GM18520 (cell line): ENCODE data around the gene SMAD9.

Experiments
- ATAC-seq: cut with Tn5 transposase; IDR thresholded peaks from one replicate; pipeline ENCODE4 v1.9.1; 2021; ENCODE audit not compliant: unreplicated experiment

The SMAD9 gene

DNA sequence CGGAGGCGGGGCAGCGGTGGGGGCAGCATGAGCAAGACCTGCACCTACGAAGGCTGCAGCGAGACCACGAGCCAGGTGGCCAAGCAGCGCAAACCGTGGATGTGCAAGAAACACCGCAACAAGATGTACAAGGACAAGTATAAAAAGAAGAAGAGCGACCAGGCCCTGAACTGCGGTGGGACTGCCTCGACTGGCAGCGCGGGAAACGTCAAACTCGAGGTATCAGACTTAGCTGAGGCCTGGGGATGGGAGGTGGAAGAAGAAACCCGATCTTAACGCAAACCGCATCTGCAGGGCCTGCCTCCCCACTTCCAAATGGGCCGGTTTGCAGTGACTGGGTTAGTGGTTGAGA, 100.3 kb downstream of the SMAD9 start:
- no peak for ATAC-seq

DNA sequence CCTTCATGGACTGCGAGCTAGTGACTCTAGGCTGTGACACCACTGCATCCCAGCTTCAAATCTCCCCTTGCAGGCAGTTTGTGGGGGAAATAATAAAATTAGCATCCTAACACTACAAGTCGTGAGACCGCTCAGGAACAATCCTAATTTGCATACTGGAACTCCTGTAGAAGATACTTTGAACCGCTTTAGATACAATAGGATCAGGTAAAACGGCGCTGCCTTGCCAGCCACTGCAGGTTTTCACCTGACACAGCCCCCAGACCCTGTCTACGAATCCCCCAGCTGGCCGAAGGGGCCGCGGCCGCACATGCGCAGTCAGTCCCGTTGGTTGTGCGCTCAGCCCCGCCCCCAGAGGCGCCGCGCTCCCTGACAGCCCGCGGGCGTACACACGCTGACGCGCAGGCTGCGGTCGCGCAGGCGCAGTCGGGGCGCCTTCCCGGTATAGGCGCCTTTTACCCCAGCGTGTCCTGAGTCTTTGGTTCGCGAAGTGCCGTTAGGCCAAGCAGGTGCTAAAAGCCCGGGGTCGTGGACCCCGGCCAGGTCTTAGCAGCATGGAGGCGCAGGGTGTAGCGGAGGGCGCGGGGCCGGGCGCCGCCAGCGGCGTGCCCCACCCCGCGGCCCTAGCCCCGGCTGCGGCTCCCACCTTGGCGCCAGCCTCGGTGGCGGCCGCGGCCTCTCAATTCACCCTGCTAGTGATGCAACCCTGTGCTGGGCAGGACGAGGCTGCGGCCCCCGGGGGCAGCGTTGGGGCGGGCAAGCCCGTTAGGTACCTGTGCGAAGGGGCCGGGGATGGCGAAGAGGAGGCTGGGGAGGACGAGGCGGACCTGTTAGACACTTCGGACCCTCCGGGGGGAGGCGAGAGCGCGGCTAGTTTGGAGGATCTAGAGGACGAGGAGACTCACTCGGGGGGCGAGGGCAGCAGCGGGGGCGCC, 101.0 kb downstream of the SMAD9 start, which contains the start of gene RFXAP:
TSS of gene RFXAP (plus strand) at position 419 of the 935 bp plus-strand sequence. CDS start at position 555, 136 bp downstream.
- ATAC-seq: peak; percentile 88

DNA sequence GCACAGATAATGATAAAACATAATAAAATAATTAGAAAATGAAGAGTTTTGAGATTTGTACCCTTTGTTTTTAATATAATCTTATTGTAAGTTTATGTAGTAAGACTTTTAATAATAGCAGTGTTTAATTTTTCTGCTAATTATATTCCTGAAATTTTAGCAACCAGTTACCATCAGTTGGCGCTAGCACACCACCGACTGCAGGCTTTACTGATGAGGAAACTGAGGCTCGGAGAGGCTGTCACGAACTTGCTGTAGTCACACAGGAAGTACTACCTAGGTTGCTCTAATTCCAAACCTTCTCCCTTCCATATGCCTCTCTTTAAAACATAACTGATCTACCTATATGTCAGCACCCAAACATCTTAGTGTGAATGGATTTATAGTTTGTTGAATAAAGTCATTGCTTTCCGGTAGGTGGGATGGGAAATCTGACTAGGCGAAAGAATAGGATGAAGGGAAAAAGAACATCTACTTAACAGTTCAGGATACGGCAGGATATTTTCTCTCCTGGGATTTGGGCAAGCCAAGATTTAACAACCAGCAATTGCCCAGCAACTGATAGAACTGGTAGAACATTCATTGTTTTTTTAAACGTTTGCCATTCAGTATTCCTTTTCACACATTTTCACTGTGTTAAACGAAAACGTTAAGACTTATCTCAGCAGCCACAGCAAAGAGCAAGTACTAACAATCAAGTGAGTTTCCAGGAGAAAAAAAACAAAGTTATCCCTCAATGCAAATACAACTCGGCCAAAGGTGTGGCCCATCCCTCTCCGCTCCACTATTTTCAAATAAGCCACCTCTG, 101.8 kb downstream of the SMAD9 start:
- no peak for ATAC-seq

DNA sequence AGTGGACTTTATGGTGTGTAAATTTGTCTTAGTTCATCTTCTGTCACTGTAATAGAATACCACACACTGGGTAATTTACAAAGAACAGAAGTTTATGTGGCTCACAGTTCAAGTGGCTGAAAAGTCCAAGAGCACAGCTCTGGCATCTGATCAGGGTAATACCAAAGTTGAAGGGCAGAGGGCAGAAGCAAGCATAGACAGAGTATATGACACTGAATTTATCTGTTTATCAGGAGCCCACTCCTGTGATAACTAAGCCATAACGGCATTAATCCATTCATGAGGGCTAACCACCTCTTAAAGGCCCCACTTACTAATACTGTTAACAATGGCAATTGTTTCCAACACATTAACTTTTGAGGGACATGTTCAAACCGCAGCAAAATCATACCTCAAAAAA, 105.0 kb downstream of the SMAD9 start:
- no peak for ATAC-seq

DNA sequence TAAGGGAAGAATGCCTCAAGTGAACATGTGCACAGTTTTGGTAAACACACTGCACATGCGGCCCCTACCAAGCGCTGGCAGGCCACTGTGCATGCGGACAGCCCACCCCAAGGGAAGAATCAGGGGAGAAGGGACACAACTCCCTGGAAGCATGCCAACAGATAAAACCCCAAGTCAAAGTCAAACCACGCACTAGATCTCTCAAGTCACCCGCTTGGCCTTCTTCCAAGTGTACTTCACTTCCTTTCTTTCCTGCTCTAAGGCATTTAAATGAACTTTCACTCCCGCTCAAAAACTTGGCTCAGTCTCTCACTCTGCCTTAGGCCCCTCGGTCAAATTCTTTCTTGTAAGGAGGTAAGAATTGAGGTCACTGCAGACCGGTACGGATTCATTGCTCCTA, 105.6 kb downstream of the SMAD9 start:
- ATAC-seq: no peak

DNA sequence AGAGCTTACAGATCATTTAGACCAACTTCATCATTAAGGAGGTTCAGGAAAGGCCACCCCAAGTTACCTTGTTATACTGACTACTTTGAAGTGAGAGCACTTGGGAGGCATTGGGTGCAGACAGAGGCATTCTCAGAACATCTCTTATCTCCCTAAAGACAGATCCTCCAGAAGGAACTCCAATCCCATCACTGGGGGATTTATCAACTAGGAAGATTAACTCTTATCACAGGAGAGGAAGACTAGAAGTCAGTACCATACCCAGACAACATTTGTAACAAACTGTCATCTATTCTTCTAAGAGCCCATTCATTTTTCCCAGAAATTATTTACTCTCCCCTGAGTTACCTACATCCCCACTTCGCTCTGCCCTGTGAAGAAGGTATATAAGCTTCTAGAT, 106.8 kb downstream of the SMAD9 start:
- no peak for ATAC-seq

DNA sequence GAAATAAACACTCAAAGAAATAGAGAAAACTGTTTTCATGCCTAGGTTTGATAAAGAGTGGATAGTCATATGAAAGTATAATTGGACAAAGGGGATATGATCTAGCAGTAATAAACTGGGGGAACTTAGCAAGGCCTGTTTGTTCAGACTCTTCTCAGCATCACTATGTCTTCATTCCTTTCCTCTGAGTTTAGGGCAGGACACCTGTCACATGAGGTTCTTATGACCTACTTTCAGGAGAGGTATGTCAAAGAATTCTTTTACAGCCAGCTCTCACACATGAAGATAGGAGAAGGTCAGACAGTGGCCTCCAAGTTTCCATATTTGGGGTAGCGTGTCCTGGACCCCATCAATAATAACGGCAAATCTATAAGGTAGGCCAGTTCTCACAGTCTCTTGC, 112.4 kb downstream of the SMAD9 start:
- no peak for ATAC-seq

DNA sequence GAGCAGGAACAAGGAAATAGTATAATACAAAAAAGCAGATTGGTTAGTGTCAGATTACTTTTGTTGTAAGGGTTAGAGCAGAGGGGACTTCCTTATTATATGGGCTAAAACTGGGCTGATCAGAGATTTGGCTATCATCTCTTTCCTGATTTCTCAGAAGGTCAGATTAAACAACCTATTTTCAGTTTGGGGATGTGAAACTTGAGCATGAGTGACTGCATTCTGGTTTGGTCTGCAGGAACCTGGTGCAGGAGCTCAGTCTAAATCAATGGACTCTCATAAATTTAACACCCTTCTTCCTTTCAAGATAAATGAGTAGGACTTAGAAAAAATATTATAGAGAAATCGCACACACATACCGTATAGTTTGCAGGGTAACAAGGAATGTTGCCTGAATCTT, 113.9 kb downstream of the SMAD9 start:
- no peak for ATAC-seq

DNA sequence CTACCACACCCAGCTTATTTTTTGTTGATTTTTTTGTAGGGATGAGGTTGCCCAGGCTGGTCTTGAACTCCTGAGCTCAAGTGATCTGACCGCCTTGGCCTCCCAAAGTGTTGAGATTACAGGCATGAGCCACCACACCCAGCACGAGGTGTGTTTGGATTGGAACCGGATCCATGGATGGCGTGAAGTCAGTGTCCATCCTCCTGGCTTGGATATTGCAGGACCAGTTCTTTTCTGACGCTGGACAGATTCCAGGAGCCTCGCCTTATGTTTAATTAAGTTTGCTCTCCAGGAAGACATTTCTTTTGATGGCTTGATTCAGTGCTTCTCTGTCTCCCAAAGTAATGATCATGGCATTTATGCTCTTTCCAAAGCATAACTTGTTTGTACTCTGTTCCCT, 115.5 kb downstream of the SMAD9 start:
- no peak for ATAC-seq

DNA sequence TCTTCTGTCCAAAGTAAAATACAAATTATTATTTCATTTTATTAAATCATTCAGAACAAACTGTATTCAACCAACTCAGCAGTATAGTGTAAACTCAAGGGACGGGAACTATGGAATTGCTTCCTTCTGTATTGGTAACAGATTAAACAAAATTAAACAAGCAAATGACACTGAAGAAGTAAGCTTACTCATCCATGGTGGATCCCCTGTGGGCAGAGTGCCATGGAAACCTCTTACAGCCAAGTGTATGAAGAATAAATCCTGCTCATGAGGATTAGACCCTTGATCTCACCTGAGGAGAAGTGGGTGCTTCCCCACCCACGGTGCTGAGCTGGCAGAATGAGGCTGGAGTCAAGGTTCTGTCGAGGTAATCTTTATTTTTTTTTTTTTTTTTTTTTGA, 119.0 kb downstream of the SMAD9 start:
- ATAC-seq: no peak

DNA sequence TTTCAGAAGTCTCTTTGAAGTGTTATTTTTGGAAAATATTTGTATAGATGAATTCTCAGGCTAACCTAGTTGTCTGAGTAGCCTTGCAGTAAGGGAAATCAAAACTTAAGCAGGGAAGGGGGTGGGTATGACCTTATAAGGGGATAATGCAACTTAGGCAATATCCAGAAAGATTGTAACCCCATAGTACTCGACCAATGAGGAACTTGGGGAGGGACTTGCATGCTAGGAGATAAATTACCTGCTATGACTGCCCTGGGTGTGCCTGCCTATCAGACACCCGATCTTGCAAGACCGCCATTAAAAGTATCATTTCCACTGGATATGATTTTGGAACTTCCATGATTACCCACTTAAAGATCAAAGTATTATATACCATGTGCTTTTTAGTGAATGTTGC, 124.0 kb downstream of the SMAD9 start:
- no peak for ATAC-seq

DNA sequence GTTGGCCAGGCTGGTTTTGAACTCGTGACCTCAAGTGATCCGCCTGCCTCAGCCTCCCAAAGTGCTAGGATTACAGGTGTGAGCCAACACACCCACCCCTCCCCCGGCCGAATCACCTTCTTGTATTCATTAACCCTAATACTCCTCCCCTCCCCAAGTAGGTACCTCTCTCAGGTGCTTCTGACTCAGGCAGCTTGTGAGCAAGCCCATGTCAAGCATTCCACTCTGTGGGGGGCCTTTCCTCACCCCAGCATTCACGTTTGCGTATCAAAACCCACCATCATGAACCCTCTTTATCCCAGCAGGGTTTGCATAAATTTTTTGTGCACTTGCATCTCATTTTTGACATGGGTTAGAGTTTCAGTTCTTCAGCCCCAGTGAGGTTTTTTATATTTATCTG, 124.6 kb downstream of the SMAD9 start:
- ATAC-seq: no peak
